ENCODE measurements around the gene EFS. TPM values are rescaled to one million over a fixed set of nuclear protein-coding genes. Genes with fewer than 3 reads are reported as not detected.

Gene EFS
- total and polyA plus RNA-seq, 3 donors from 2014 or later: 7.6 to 10.5 (median 10.3) TPM

- no peak overlapping the region for H3K4me3 ChIP-seq
- no peaks in the 10 kb centered on the region for H3K9me3 ChIP-seq
- no peak overlapping the region for H3K27ac ChIP-seq
- H3K36me3 ChIP-seq (ENCODE audit: low read depth, missing control alignments): no peaks in the 10 kb centered on the region
- no peaks in the 10 kb centered on the region for H3K27me3 ChIP-seq
- TF ChIP-seq CTCF (IDR thresholded peaks at IDR 0.05): no peak
- DNase-seq: no peak
- 86 to 89% methylated on average over 6 of the region's 6 CpGs for WGBS, 2 donors
- H3K4me1 ChIP-seq: peaks cover 5% of the 10 kb centered on the region
- intact Hi-C loops (cut with DNase I; ENCODE audit: low total_unique reads): no loop called here
Observed at GRCh38 chr14:23348297-23348655, 16.7 kb downstream of the EFS start.

- Histone ChIP-seq H3K27ac (no peak overlapping the region), H3K4me3 (no peak overlapping the region), H3K27me3 (no peaks in the 10 kb centered on the region), H3K36me3 (ENCODE audit: low read depth, missing control alignments) (no peaks in the 10 kb centered on the region), H3K4me1 (peaks cover 5% of the 10 kb centered on the region), H3K9me3 (no peaks in the 10 kb centered on the region)
- no peak for DNase-seq
- intact Hi-C loops (cut with DNase I; ENCODE audit: low total_unique reads): no loop called here
- TF ChIP-seq POLR2A (IDR thresholded peaks at IDR 0.05) (no peak), CTCF (IDR thresholded peaks at IDR 0.05) (no peak)
- WGBS, 2 donors: 92% methylated on average over 15 to 19 of the region's 19 CpGs
Observed at GRCh38 chr14:23347406-23348296, 17.3 kb downstream of the EFS start.

DNA sequence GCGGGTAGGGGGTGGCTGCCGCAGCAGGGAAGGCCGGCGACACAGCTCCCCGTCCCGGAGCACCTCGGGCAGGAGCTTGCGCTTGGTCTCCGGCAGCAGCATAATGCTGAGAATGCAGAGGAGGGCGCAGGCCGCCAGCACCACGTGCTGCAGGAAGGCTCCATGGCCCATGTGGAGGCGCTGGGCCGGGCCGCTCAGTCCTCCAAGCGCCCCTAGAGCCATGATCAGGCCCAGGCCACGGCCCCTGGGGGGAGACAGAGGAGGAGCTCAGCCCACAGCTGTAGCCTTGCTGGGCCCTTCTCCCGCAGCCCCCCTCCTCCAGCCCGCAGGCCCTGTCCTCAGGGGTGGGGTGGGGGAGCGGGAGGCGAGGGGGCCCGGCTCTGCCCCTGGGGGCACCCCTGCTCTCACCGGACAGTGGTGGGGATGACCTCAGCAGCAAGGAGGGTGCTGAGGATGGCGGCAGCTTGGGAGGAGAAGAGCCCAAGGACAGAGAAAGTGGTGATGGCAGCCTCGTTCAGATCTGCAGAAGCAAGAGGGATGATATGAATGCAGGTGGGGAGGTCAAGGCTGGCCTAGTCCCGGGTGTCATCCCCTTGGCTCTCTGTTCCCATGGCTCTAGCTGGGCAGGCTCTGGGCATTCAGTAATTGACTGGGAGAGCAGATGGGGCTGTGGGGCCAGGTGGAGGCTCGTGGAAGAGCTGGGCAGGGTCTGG, 18.1 kb downstream of the EFS start:
- H3K4me3 ChIP-seq: no peak overlapping the region
- intact Hi-C loops (cut with DNase I; ENCODE audit: low total_unique reads): no loop called here
- no peak for TF ChIP-seq POLR2A (IDR thresholded peaks at IDR 0.05)
- no peak for TF ChIP-seq CTCF (IDR thresholded peaks at IDR 0.05)

GRCh38 chr14:23345987-23346692, 18.8 kb downstream of the EFS start:
- TF ChIP-seq POLR2A (IDR thresholded peaks at IDR 0.05) (no peak), CTCF (IDR thresholded peaks at IDR 0.05) (no peak)
- intact Hi-C loops (cut with DNase I; ENCODE audit: low total_unique reads): no loop called here
- Histone ChIP-seq H3K36me3 (ENCODE audit: low read depth, missing control alignments) (no peaks in the 10 kb centered on the region), H3K27me3 (no peaks in the 10 kb centered on the region), H3K9me3 (no peaks in the 10 kb centered on the region), H3K27ac (no peak overlapping the region), H3K4me3 (no peak overlapping the region), H3K4me1 (no peaks in the 10 kb centered on the region)
- WGBS, 2 donors: 72 to 83% methylated on average over 10 to 13 of the region's 13 CpGs
- DNase-seq: no peak

More for the DNA sequence above, 18.1 kb downstream of the EFS start:
- H3K9me3 ChIP-seq: no peaks in the 10 kb centered on the region
- H3K27me3 ChIP-seq: no peaks in the 10 kb centered on the region
- 77 to 79% methylated on average over 11 to 25 of the region's 27 CpGs for WGBS, 2 donors
- H3K4me1 ChIP-seq: peaks cover 4% of the 10 kb centered on the region
- H3K36me3 ChIP-seq (ENCODE audit: low read depth, missing control alignments): no peaks in the 10 kb centered on the region
- no peak for DNase-seq
- no peak overlapping the region for H3K27ac ChIP-seq

All from testis (tissue), 3 donors.